Hepatocyte (in vitro differentiated cells): ENCODE measurements around the gene OR2H2. TPM values are rescaled to one million over a fixed set of nuclear protein-coding genes. Genes with fewer than 3 reads are reported as not detected.

Experiments
- DNase-seq: peaks from one replicate; pipeline ENCODE4 v3.0.0-alpha.2; 2016; ENCODE audit warnings: low spot score
- H2AFZ ChIP-seq: fragments of 200-600 bp; sonication (generic); 2 replicates; pipeline ENCODE4 v1.6.0; 2016; ENCODE audit warnings: antibody characterized with exemption, mild to moderate bottlenecking
- H3K27ac ChIP-seq: fragments of 200-600 bp; sonication (generic); 2 replicates; pipeline ENCODE4 v1.5.1; 2016; ENCODE audit warnings: mild to moderate bottlenecking
- H3K27me3 ChIP-seq: fragments of 200-600 bp; sonication (generic); 2 replicates; pipeline ENCODE4 v1.6.1; 2016
- H3K36me3 ChIP-seq: fragments of 200-600 bp; sonication (generic); replicated peaks from 2 replicates; pipeline ENCODE4 v1.5.1; 2016; ENCODE audit warnings: low read depth; ENCODE audit not compliant: insufficient read depth
- H3K4me1 ChIP-seq: fragments of 200-600 bp; sonication (generic); 2 replicates; pipeline ENCODE4 v1.5.1; 2016; ENCODE audit warnings: mild to moderate bottlenecking, moderate library complexity; ENCODE audit not compliant: insufficient read depth
- H3K4me2 ChIP-seq: fragments of 200-600 bp; sonication (generic); 2 replicates; pipeline ENCODE4 v1.6.0; 2016
- H3K4me3 ChIP-seq: fragments of 200-600 bp; sonication (generic); 2 replicates; pipeline ENCODE4 v1.5.1; 2016; ENCODE audit warnings: mild to moderate bottlenecking
- H3K79me2 ChIP-seq: fragments of 200-600 bp; sonication (generic); 2 replicates; pipeline ENCODE4 v1.6.0; 2017; ENCODE audit warnings: mild to moderate bottlenecking
- H3K9me2 ChIP-seq: fragments of 200-600 bp; sonication (generic); replicated peaks from 2 replicates; pipeline ENCODE4 v1.6.0; 2017; ENCODE audit warnings: mild to moderate bottlenecking; ENCODE audit not compliant: insufficient read depth
- H3K9me3 ChIP-seq: fragments of 200-600 bp; sonication (generic); 2 replicates; pipeline ENCODE4 v1.5.1; 2016; ENCODE audit warnings: low read depth, mild to moderate bottlenecking
- H4K20me1 ChIP-seq: fragments of 200-600 bp; sonication (generic); 2 replicates; pipeline ENCODE4 v1.6.0; 2016; ENCODE audit warnings: mild to moderate bottlenecking; ENCODE audit not compliant: insufficient read depth, poor library complexity, severe bottlenecking
- EZH2 ChIP-seq: fragments of 200-600 bp; sonication (generic); IDR thresholded peaks from 2 replicates; pipeline ENCODE4 v1.6.1; 2016; ENCODE audit warnings: antibody characterized with exemption, mild to moderate bottlenecking, borderline replicate concordance
- EZH2phosphoT487 ChIP-seq: fragments of 200-600 bp; sonication (generic); IDR thresholded peaks from one replicate; pipeline ENCODE4 v1.6.1; 2018; ENCODE audit warnings: antibody characterized with exemption, mild to moderate bottlenecking, low read depth, moderate library complexity; ENCODE audit not compliant: unreplicated experiment, severe bottlenecking
- WGBS: methylation state at CpG from one replicate; pipeline ENCODE4 v1.1.6; 2016; ENCODE audit warnings: low lambda C conversion rate; ENCODE audit errors: missing lambda C conversion rate; 5-methylcytosine and 5-hydroxymethylcytosine counted together
- polyA plus RNA-seq: library from polyadenylated mRNA; unstranded; fragments of >200 nt; fragmentation: Nextera tagmentation; extraction: Ambion mirVana; gene quantifications from 2 replicates; pipeline ENCODE4 v1.2.1, GENCODE V29; 2016
- total RNA-seq: library from RNA; depleted of rRNA; stranded (reverse); fragments of >200 nt; gene quantifications from 2 replicates; pipeline ENCODE4 v1.2.3, GENCODE V29; 2014
- TF ChIP-seq, protein P1 (sequence below): fragments of 200-600 bp; sonication (generic); IDR thresholded peaks from 2 replicates; pipeline ENCODE4 v1.5.1; 2016; ENCODE audit warnings: antibody characterized with exemption, mild to moderate bottlenecking; ENCODE audit not compliant: poor library complexity

The OR2H2 gene
- total and polyA plus RNA-seq, 2 experiments from 2014 or later: not detected

DNA sequence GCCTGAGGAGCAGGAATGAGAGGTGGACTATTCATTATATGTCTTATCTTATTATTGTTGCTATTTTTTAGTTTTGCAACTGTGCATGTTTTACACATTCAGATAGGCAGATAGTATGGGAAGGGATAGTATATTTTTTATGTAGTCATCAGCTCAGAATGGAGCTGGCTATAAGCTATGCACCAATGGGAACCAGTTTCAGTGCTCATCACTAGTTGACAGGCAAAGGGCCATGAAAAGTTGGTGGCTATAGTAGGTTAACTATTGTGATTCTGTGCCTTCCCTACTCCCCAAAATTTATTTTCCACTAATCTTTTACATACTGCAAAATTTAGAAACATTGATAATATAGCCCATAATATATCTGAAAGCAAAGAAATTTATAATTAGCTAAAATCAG, 20.0 kb upstream of the OR2H2 start:
- H3K9me2 ChIP-seq: no peaks in the 10 kb centered on the region
- no peak overlapping the region for H3K27ac ChIP-seq
- DNase-seq: no peak
- no peaks in the 10 kb centered on the region for H3K9me3 ChIP-seq
- no peak overlapping the region for H3K4me3 ChIP-seq
- TF ChIP-seq, protein P1, sequence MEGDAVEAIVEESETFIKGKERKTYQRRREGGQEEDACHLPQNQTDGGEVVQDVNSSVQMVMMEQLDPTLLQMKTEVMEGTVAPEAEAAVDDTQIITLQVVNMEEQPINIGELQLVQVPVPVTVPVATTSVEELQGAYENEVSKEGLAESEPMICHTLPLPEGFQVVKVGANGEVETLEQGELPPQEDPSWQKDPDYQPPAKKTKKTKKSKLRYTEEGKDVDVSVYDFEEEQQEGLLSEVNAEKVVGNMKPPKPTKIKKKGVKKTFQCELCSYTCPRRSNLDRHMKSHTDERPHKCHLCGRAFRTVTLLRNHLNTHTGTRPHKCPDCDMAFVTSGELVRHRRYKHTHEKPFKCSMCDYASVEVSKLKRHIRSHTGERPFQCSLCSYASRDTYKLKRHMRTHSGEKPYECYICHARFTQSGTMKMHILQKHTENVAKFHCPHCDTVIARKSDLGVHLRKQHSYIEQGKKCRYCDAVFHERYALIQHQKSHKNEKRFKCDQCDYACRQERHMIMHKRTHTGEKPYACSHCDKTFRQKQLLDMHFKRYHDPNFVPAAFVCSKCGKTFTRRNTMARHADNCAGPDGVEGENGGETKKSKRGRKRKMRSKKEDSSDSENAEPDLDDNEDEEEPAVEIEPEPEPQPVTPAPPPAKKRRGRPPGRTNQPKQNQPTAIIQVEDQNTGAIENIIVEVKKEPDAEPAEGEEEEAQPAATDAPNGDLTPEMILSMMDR: no peak
- TF ChIP-seq EZH2 (no peak), EZH2phosphoT487 (no peak)
- no peaks in the 10 kb centered on the region for H4K20me1 ChIP-seq
- H2AFZ ChIP-seq: no peak overlapping the region
- H3K4me2 ChIP-seq: no peak overlapping the region
- H3K36me3 ChIP-seq: no peaks in the 10 kb centered on the region
- no peaks in the 10 kb centered on the region for H3K79me2 ChIP-seq
- H3K4me1 ChIP-seq: no peaks in the 10 kb centered on the region
- peaks cover 6% of the 10 kb centered on the region for H3K27me3 ChIP-seq

DNA sequence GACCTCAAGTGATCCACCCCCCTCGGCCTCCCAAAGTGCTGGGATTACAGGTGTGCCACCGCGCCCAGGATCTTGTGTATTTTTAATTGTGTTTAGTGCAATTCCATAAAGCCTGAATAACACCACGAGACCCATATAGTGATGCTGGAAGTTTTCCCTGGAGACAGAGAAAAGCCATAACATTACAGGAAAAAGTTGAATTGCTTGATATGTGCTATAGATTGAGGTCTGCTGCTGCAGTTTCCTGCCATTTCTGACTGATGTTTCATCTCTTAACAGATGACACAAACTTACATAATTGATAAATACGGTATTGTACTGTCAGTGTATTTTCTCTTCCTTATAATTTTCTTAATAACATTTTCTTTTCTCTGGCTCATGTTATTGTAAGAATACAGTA, 18.1 kb upstream of the OR2H2 start:
- no peaks in the 10 kb centered on the region for H4K20me1 ChIP-seq
- H3K79me2 ChIP-seq: no peaks in the 10 kb centered on the region
- H2AFZ ChIP-seq: no peak overlapping the region
- H3K9me3 ChIP-seq: no peaks in the 10 kb centered on the region
- no peak overlapping the region for H3K4me2 ChIP-seq
- no peaks in the 10 kb centered on the region for H3K4me1 ChIP-seq
- no peak for DNase-seq
- TF ChIP-seq EZH2phosphoT487 (no peak), EZH2 (no peak)
- TF ChIP-seq, protein P1: no peak
- H3K36me3 ChIP-seq: no peaks in the 10 kb centered on the region
- 89% methylated on average over 5 of the region's 5 CpGs for WGBS
- peaks cover 17% of the 10 kb centered on the region for H3K27me3 ChIP-seq
- no peak overlapping the region for H3K4me3 ChIP-seq
- H3K27ac ChIP-seq: no peak overlapping the region
- no peaks in the 10 kb centered on the region for H3K9me2 ChIP-seq

DNA sequence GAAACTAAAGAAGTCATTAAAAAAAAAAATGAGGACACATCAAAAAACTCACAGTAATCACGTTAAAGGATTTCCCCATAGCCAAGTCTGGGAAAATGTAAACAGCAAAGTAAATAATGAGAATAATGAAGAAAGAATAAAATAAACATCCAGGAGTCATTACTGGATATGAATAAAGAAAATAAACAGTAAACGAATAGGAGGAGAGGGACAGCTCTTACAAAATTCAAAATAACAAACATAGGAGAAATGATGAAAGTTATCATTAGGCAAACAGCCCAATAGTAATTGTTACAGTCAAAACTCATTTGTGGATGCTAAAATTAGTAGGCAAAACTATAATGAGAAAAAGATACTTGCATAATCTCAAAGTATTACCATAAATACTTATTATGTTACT, 17.4 kb upstream of the OR2H2 start:
- Histone ChIP-seq H3K4me1 (no peaks in the 10 kb centered on the region), H3K79me2 (no peaks in the 10 kb centered on the region), H3K27ac (no peak overlapping the region), H3K9me3 (no peaks in the 10 kb centered on the region), H3K4me3 (no peak overlapping the region), H3K27me3 (peaks cover 17% of the 10 kb centered on the region), H3K36me3 (no peaks in the 10 kb centered on the region), H3K4me2 (no peak overlapping the region), H2AFZ (no peak overlapping the region), H3K9me2 (no peaks in the 10 kb centered on the region), H4K20me1 (no peaks in the 10 kb centered on the region)
- 61% methylated on average over 2 of the region's 2 CpGs for WGBS
- TF ChIP-seq, protein P1: no peak
- TF ChIP-seq EZH2phosphoT487: no peak
- no peak for TF ChIP-seq EZH2
- no peak for DNase-seq

DNA sequence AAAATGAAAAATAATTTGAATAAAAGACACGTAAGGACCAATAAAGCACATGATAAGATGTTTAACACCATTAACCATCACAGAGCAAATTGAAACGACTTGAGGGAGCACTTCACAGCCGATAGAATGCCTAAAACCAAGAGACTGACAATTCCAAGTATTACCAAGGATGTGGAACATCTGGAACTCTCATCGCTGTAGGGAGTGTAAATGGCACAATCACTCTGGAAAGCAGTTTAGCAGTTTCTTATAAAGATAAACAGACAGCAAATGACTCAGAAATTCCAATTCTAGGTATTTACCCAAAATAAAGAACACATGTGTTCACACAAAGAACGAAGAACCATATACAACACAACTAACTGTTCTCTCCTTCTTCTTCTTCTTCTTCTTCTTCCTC, 16.9 kb upstream of the OR2H2 start:
- no peak overlapping the region for H3K4me2 ChIP-seq
- no peak overlapping the region for H3K27ac ChIP-seq
- H3K9me2 ChIP-seq: no peaks in the 10 kb centered on the region
- no peaks in the 10 kb centered on the region for H4K20me1 ChIP-seq
- no peak for DNase-seq
- H3K4me1 ChIP-seq: no peaks in the 10 kb centered on the region
- 57% methylated on average over 5 of the region's 5 CpGs for WGBS
- H3K27me3 ChIP-seq: peaks cover 17% of the 10 kb centered on the region
- no peak overlapping the region for H2AFZ ChIP-seq
- H3K4me3 ChIP-seq: no peak overlapping the region
- H3K9me3 ChIP-seq: no peaks in the 10 kb centered on the region
- H3K79me2 ChIP-seq: no peaks in the 10 kb centered on the region
- no peaks in the 10 kb centered on the region for H3K36me3 ChIP-seq
- no peak for TF ChIP-seq EZH2phosphoT487
- TF ChIP-seq, protein P1: no peak
- TF ChIP-seq EZH2: no peak
